Astrocyte of the hippocampus (primary cell): ENCODE data around the gene METTL17.
"Not testable (repeated sequence)": the region's sequence is repeated elsewhere in the genome, so short reads cannot be mapped to it uniquely, and the experiment has no call there.

Source experiments
- DNase-seq: peaks from one replicate; pipeline ENCODE4 v3.0.0; 2011; ENCODE audit warnings: low read depth, low spot score

Gene METTL17

DNA sequence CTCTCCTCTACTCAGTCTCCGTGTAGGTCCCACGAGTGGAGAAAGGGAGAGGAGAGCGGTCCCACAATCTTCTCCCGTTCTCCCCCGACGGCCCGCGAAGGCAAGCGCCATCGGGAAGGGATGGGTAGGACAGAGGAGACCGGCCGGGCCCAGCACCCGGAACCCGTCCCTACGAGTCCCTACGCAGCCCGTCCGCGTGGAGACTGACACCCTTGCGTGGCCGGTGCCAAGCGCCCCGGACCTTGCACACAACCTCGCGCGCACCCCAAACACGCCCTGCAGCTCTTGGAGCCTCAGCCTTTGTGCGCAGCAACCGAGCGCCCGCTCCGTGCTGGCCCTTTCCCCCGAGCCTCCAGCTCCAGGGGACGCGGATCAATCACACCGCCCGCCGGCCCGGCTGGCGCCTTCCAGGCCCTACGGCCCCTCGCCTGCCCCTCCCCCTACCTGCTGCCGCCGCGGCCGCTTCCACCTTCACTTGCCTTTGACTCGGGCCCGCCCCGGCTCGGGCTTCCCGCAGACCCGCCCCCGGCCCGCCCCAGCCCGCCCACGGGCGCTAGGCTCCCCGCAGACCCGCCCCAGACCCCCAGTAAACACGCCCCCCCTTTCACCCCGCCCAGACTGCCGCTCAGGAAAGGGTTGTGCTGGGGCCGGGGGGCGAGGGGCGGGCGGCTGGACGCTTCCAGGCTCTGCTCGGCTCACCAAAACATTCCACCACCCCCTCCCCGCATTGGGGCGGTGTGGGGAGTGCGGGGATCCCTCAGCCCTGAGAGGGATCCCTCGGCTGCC is 35.0 kb downstream of the METTL17 start, which contains the start of gene NDRG2:
TSS of gene NDRG2 (minus strand) at position 477 of the 786 bp plus-strand sequence. CDS start 1,746 bp downstream, outside the sequence.
- peak; percentile 65 for DNase-seq

- peak; percentile 28 for DNase-seq
Observed at GRCh38 chr14:21025371-21026273, 35.8 kb downstream of the METTL17 start.

DNA sequence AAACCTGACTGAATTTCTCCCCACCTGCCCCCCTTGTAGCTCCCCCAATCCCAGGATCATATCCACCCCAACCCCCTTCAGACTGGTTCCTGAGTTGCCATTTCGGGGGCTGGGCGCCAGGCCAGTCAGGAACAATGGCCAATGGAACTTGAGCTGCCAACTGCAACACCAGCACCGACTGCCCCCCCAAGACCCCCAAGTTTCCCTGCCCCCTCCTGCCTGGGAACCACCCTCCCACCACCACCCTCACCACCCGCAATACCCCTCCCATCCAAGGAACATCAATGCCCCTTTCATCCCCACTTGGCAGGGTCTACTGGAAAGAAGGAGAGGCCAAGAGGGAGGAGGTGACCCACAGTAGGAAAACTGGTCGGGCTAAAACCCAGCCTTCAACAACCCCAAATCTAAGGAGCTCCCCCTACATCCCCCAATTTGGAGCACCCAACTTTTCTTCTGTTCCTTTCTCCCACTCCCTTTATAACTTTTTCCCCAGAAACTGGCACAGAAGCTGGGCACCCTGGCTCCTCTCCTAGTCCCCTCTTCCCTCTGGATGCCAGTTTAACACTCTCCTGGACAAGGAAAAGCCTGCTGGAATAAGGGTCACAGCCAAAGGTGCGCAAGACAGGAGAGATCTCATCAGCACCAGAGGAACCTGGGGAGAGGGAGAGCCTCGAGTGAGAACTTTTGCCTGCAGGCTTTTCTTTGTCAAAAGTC is 36.7 kb downstream of the METTL17 start:
- DNase-seq: no peak

DNA sequence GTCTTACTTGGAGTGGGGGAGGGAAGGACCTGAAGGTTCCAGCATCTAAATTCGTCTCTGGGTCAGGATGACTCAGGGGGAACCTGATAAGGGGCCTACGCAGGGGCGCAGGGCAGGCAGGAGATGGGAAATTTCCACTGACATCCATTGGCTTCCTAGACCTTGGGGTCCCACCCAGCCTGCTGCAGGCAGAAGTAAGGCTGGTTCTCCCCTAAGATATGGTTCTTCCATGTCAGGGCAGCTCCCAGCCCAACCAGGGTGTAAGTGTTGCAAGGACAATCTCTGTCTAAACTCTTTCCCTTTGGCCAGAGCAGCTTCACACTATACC is 37.2 kb downstream of the METTL17 start:
- no peak for DNase-seq

DNA sequence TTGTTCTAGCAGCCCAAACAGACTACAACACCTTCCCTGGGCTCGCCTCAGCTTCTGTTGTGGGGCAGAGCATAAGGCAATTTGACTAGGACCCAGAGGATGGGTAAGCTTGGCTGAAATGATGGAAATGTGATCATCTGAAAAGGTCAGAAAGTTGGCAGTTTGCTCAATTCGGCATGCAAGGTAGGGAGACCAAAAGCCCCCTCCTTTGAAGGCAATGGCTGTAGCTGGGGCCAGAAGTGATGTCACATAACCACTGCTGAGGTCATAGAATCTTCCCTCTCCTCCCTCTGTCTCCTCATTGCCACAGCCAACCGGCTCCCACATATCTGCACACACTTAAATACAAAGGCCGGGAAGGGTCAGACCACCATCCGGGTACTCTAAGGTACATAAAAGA is 40.1 kb downstream of the METTL17 start, which contains the start of gene TPPP2:
TSS of gene TPPP2 (plus strand) at position 301 of the 400 bp plus-strand sequence. CDS start 365 bp downstream, outside the sequence.
- no peak for DNase-seq

GRCh38 chr14:21030531-21030930 is 40.8 kb downstream of the METTL17 start:
- DNase-seq: no peak

GRCh38 chr14:21032326-21033132 is 42.7 kb downstream of the METTL17 start:
- DNase-seq: no peak

DNA sequence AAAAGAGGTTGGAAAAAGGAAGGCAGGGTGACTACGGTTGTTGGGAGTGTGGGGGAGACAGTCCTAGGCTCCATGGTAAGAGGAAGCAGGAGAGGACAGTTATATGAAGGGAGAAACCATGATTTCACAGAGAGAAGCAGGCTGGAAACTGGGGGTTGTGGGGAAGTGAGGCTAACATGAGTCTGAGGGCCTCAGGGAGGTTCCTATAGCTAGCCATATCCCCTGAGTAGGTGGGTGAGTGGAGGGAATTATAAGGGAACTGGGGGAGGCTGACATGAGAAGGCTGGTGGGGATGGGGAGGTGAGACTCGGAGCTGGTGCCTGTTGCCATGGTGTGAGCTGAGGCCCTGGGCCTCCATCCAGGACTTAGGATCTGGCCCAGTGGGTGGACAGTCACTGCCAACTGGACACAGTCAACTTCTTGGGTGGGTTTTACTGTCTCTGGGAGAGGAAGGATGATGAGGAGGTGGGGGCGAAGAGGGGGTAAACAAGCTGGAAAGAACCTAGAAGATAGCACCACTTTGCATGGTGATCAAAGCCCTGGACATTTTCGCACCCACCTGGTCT is 43.4 kb downstream of the METTL17 start:
- no peak for DNase-seq

GRCh38 chr14:21034707-21035106 is 44.9 kb downstream of the METTL17 start, which contains the start of gene RNASE13:
RNASE13 (minus strand) TSS chr14:21034807; CDS start chr14:21034288, 519 bp downstream.
- DNase-seq: no peak

GRCh38 chr14:21036751-21037150 is 47.0 kb downstream of the METTL17 start:
- no peak for DNase-seq

- no peak for DNase-seq
Observed at GRCh38 chr14:21037156-21037555, 47.4 kb downstream of the METTL17 start.

- DNase-seq: peak; percentile 46
Observed at GRCh38 chr14:21038441-21039422, 49.0 kb downstream of the METTL17 start.

- peak; percentile 74 for DNase-seq
Observed at GRCh38 chr14:21039585-21040369, 50.0 kb downstream of the METTL17 start.

GRCh38 chr14:21040370-21040925 is 50.7 kb downstream of the METTL17 start:
- no peak for DNase-seq

- not testable (repeated sequence) for DNase-seq
Observed at GRCh38 chr14:21040941-21041340, 51.2 kb downstream of the METTL17 start.

DNA sequence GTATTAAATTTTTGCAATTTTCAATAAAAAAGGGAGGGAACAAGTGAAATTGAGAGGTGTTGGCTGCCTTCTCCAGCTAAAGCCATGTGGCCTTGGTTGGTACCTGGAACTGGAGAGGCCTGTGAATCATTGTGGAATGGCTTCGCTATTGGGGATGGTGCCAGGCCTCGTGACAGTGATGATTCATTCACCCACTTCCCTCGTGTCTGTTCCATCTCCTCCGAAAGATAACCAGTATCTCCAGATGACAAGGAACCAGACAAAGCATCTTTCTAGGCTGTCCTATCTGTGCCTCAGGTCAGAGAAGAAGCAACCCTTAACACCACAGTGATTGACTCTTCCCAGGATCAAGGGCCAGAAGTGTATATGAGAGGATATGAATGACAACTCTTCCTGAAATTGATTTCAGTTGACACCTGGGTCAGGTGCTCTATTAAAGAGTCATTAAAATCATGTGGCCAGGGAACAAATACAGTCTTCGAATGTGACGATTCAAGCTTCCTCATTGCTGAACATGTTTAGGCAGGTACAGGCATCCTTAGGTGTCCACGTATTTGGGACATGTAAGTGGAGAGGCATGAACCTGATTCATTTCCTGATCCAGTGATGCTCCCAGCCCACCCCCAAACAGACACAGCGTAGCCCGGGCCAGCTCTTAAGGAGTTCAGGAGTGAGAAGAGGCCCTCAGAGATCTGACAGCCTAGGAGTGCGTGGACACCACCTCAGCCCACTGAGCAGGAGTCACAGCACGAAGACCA is 52.1 kb downstream of the METTL17 start, which contains the start of gene RNASE7:
TSS of gene RNASE7 (plus strand) at position 687 of the 758 bp plus-strand sequence. CDS start 631 bp downstream, outside the sequence.
- peak; percentile 34 for DNase-seq

DNA sequence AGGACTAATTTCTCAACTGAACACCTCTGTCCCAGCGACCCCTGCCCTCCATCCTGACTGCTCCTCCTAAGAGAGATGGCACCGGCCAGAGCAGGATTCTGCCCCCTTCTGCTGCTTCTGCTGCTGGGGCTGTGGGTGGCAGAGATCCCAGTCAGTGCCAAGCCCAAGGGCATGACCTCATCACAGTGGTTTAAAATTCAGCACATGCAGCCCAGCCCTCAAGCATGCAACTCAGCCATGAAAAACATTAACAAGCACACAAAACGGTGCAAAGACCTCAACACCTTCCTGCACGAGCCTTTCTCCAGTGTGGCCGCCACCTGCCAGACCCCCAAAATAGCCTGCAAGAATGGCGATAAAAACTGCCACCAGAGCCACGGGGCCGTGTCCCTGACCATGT is 53.1 kb downstream of the METTL17 start:
- peak; percentile 51 for DNase-seq
